Fibroblast of the conjunctiva (primary cell): ENCODE measurements around the gene ABCG1.
"Not testable (repeated sequence)": the region's sequence is repeated elsewhere in the genome, so short reads cannot be mapped to it uniquely, and the experiment has no call there.

Source experiments
- DNase-seq: peaks from one replicate; pipeline ENCODE4 v3.0.0-alpha.2; 2010; ENCODE audit warnings: low read depth

Gene ABCG1

GRCh38 chr21:42218836-42219605 is at the start of gene ABCG1:
Gene ABCG1 (plus strand): TSS chr21:42219140. CDS start chr21:42219263, 123 bp downstream.
- no peak for DNase-seq

GRCh38 chr21:42169758-42170157 is 49.2 kb upstream of the ABCG1 start:
- DNase-seq, result no peak

DNA sequence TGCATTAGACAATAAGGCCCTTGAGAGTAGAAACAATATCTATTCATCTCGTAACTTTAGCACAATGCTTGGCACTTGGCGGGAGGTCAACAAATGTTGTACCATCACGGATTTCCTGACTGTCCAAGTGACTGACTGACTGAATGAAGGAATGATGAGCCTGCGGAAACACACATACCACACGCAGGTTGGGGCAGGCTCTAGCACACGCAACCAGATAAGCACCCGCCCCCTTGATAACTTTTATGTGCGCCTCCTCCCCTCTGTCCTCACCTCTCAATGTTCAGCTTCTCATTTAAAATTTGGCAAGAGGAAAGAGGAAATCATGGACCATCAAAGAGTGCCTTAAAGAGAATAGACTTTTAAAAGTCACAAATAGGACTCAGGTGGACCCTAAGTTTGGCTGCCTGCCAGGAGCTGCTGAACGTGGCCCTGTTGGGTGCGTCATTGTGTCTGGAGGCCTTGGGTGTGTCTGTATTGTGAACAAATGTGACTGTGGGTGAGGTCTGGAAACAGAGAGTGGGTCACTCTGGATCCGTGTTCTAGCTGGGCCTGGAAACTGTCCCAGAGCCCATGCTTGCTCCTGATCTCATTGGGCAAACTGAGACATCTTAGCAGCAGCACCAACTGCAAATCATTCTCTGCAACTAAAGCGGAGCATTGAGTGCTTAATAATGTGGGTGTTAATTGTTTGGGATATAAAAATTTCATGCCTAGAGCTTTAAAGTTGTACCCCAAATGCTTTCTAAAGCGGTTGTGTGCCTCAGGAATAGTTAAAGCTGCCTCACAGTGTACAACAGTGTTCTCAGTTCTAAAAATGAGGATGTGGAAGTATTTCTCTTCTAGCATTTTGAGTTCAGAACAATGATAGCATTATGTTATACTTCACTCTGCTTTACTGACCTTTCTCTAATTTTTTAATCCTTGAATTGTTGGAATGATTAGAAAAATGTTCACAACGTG is 47.6 kb upstream of the ABCG1 start:
- no peak for DNase-seq

DNA sequence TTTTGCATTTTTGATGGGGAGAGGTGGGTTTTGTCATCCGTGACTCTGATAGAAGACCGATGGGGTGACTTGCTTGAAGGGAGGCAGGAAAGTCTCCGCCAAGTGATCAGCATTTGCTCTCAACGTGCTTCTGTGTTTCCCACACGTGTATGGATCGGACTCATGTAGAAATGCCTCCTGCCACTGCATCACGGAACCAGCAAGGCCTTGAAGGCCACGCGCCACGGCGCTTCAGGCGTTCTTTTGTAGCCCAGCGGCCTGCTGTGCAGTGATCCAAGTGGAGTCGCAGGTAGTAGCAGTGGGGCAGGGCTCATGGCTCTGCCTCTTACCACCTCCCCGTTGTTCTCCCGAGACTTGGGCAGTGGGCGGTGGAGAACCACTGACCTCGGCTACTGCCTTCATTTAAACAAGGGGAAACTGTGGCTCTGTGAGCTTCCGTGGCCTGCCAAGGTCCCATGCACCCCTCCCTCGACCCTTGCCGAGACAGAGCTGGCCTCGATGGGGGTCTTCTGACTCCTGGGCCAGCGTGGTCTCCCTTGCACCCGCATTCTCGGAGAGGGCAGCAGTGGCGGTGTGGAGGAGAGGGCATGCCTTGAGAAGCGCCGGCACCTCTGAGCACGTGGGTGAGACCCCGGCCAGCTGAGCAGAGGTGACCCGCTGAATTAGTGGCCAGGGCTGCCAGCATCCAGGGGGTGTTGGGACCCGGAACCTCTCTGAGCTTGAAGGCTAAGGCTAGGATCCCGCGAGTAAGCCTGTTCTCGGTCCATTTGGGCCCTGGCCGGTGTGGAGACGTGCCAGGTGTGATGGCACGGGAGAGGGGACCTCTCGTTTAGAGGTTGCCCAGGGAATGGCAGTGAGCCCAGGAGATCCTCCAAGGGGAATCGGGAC is 46.1 kb upstream of the ABCG1 start:
- no peak for DNase-seq

DNA sequence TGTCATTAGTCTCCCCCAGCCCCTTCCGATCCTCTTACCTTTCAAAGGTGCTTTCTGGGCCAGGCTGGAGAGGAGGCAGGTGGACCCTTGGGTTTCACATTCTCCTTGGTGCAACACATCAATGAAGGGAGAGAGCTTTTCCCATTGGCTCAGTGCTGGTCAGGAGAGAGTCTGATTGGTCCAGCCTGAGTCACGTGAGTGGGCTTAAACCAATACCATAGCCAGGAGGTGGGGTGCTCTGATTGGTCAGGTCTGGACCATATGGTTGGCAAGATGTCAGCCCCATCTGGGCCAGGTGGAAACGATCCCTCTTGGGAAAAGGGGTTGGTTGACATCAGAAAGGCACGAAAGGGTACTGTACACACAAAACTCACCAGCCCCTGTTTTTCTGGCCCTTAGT is 44.8 kb upstream of the ABCG1 start:
- no peak for DNase-seq

DNA sequence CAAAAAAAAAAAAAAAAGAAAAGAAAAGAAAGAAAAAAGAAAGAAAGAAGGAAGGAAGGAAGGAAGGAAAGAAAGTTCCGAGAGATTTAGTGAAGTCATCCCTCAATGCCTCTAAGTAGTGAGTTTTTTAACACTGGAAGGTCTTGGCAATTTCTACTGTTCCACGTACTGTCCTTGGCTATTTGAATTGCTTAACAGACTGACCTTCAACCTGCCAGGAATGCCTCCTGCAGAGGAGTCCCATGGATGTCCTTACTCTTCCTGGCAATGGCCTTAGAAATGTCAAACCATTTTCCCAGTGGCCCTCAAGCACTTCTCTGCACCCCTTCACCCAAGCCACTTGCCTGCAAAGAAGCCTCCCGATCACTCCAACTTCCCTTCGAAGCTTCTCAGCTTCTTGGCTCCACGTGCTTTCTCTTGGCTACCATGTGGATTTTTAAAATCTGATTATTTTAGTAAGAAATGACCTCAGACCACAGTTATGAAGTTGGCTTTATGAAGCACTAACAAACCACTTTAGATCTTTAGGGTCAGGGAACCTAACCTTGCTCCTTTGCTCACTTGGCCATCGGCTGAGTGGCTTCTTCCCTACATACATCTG is 43.7 kb upstream of the ABCG1 start:
- DNase-seq, result no peak

GRCh38 chr21:42176859-42177258 is 42.1 kb upstream of the ABCG1 start:
- DNase-seq, result no peak

DNA sequence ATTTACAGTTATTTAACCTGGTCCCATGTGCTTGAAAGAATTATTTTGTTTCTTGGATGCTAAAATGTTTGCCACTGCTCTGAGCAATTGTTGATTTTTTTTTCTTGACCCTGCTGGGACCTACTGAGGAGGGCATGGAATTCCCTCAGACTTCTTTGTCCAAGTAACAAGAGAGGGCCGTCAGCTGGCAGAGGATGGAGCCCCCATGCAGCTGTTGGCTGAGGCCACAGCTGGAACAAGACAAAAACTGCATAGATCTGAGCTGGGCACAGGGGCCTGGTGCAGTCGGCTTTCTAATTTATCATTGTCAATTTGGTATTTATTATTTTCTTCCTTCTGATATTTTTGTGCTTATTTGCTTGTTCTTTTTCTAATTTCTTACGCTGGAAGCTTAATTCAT is 39.6 kb upstream of the ABCG1 start:
- no peak for DNase-seq

DNA sequence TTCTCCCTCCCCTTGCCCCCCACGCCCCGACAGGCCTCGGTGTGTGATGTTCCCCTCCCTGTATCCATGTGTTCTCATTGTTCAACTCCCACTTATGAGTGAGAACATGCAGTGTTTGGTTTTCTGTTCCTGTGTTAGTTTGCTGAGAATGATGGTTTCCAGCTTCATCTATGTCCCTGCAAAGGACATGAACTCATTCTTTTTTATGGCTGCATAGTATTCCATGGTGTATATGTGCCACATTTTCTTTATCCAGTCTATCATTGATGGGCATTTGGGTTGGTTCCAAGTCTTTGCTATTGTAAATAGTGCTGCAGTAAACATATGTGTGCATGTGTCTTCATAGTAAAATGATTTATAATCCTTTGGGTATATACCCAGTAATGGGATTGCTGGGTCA is 38.9 kb upstream of the ABCG1 start:
- not testable (repeated sequence) for DNase-seq

GRCh38 chr21:42182713-42183371 is 36.1 kb upstream of the ABCG1 start:
- no peak for DNase-seq

DNA sequence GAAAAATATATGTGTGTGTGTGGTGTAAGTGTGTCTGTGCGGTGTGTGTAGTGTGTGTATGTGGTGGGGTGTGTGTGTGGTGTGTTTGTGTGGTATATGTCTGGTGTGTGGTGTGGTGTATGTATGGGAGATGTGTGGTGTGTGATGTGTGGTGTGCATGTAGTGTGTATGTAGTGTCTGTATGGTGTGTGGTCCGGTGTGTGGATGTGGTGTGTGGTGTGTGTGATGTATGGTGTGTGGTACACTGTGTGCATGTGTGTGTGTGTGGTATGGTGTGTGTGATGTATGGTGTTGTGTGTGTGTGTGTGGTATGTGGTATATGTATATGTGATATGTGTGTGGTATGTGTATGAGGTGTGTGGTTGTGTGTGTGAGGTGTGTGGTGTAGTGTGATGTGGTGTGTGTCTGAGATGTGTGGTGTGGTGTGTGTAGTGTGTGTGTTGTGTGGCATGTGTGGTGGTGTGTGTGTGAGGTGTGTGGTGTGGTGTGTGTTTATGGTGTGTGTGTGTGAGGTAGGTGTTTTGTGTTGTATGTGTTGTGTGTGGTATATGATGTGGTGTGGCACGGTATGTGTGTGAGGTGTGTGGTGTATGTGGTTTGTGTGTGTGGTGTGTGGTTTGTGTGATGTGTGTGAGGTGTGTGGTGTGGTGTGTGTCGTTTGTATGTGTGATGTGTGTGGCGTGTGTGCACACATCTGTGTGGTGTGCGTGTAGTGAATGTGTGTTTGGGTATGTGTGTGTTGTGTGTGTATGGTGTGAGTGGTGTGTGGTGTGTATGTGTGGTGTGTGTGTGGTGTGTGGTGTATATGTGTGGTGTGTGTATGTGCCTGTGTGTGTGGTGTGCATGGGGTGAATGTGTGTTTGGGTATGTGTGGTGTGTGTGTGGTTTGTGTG is 35.3 kb upstream of the ABCG1 start:
- no peak for DNase-seq

GRCh38 chr21:42186591-42186990 is 32.3 kb upstream of the ABCG1 start:
- DNase-seq, result no peak

DNA sequence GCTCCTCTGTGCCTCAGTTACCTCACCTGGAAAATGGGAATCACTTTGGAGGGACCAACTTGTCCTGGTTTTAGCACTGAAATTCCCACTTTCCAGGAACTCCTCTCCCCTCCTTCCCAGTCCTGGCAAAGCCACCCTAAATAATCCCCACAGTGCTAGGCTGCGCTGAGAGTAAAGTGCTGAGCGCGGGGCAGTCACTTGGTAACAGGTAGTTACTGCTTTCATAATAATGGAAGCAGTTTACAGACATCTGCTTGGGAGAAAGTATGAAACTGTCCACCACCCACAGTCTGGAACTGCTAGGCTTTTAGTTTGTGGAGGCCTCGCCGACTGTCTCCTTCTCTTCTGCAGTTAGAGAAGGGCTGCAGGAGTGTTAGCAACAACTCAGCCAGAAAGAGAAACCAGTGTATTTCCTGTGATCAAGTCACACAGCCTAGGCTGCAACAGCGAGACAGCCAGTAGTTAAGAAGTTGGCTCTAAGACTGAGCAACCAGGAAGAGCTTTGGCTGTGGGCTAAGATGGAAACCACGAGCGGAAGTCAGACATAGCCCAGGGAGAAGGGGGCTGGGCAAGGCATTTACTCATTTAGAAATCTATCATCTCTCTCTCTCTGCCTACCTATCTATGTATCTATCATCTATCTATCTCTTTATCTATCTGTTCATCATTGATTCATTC is 30.8 kb upstream of the ABCG1 start:
- no peak for DNase-seq

GRCh38 chr21:42188663-42189062 is 30.3 kb upstream of the ABCG1 start:
- no peak for DNase-seq

GRCh38 chr21:42189431-42189830 is 29.5 kb upstream of the ABCG1 start:
- no peak for DNase-seq

- DNase-seq, result no peak
These were observed 29.0 kb upstream of the ABCG1 start for GRCh38 chr21:42189860-42190485.

GRCh38 chr21:42190486-42190863 is 28.5 kb upstream of the ABCG1 start:
- no peak for DNase-seq

GRCh38 chr21:42191064-42191463 is 27.9 kb upstream of the ABCG1 start:
- no peak for DNase-seq
